Activated naive CD4-positive, alpha-beta T cell treated with anti-CD3 and anti-CD28 coated beads, Interleukin-2, amount 10 ng/mL, durations not matched to agents 7 days and 5 days (primary cell): Measurements from ENCODE around the gene NABP1.

Source experiments
- CTCF ChIA-PET: fragments of 350-600 bp; sonication (Branson Sonifier 250); formaldehyde crosslinking; loops from one replicate; lab custom pipeline; 2021; ENCODE audit warnings: antibody characterized with exemption; lab: Charles Lee
- DNase-seq: peaks from one replicate; pipeline ENCODE4 v3.0.0-alpha.2; 2020
- H3K27ac Mint-ChIP-seq: one replicate; pipeline ENCODE4 v1.8.0; 2021; ENCODE audit warnings: mild to moderate bottlenecking, moderate library complexity, mixed read lengths
- H3K27me3 Mint-ChIP-seq: one replicate; pipeline ENCODE4 v1.8.0; 2021; ENCODE audit warnings: mild to moderate bottlenecking, mixed read lengths
- H3K36me3 Mint-ChIP-seq: one replicate; pipeline ENCODE4 v1.8.0; 2021; ENCODE audit warnings: mixed read lengths
- H3K4me1 Mint-ChIP-seq: one replicate; pipeline ENCODE4 v1.8.0; 2021; ENCODE audit warnings: mixed read lengths
- H3K4me3 Mint-ChIP-seq: one replicate; pipeline ENCODE4 v1.8.0; 2021; ENCODE audit warnings: mild to moderate bottlenecking, moderate library complexity, mixed read lengths
- H3K9me3 Mint-ChIP-seq: one replicate; pipeline ENCODE4 v1.8.0; 2021; ENCODE audit warnings: mixed read lengths

NABP1 gene

GRCh38 chr2:191715471-191715870 is 37.5 kb downstream of the NABP1 start:
- Mint-ChIP-seq H3K4me1 (no peaks in the 10 kb centered on the region), H3K9me3 (no peaks in the 10 kb centered on the region), H3K36me3 (no peaks in the 10 kb centered on the region), H3K4me3 (no peak overlapping the region), H3K27me3 (peaks cover 7% of the 10 kb centered on the region), H3K27ac (no peak overlapping the region)
- CTCF ChIA-PET = interaction anchor here (0.8 to 1.4 kb wide), 3 partner anchors 25 to 447 kb away, joined by 3 to 5 read pairs (median 3); no protein-coding TSS in a partner anchor
- no peak for DNase-seq

- Mint-ChIP-seq H3K9me3 (no peaks in the 10 kb centered on the region), H3K4me3 (no peak overlapping the region), H3K27ac (no peak overlapping the region), H3K4me1 (no peaks in the 10 kb centered on the region), H3K27me3 (peaks cover 14% of the 10 kb centered on the region), H3K36me3 (no peaks in the 10 kb centered on the region)
- DNase-seq = no peak
- CTCF ChIA-PET = no interaction called here
These were observed 41.3 kb downstream of the NABP1 start for GRCh38 chr2:191719261-191719660.

GRCh38 chr2:191719938-191720337 is 42.0 kb downstream of the NABP1 start:
- H3K36me3 Mint-ChIP-seq = no peaks in the 10 kb centered on the region
- CTCF ChIA-PET = interaction anchor here (1.5 kb wide), 1 partner anchor 41 kb away, joined by 3 read pairs; no protein-coding TSS in a partner anchor
- no peak for DNase-seq
- no peak overlapping the region for H3K4me3 Mint-ChIP-seq
- no peaks in the 10 kb centered on the region for H3K9me3 Mint-ChIP-seq
- peaks cover 14% of the 10 kb centered on the region for H3K27me3 Mint-ChIP-seq
- no peaks in the 10 kb centered on the region for H3K4me1 Mint-ChIP-seq
- no peak overlapping the region for H3K27ac Mint-ChIP-seq

GRCh38 chr2:191721331-191721730 is 43.4 kb downstream of the NABP1 start:
- Mint-ChIP-seq H3K4me1 (no peaks in the 10 kb centered on the region), H3K27me3 (peaks cover 16% of the 10 kb centered on the region), H3K36me3 (no peaks in the 10 kb centered on the region), H3K4me3 (no peak overlapping the region), H3K27ac (no peak overlapping the region), H3K9me3 (no peaks in the 10 kb centered on the region)
- CTCF ChIA-PET = interaction anchor here (1.5 kb wide), 1 partner anchor 40 kb away, joined by 3 read pairs; no protein-coding TSS in a partner anchor
- no peak for DNase-seq

- no peaks in the 10 kb centered on the region for H3K36me3 Mint-ChIP-seq
- CTCF ChIA-PET = interaction anchor here (1.4 kb wide), 1 partner anchor 170 kb away, joined by 4 read pairs; no protein-coding TSS in a partner anchor
- peaks cover 19% of the 10 kb centered on the region for H3K27me3 Mint-ChIP-seq
- no peaks in the 10 kb centered on the region for H3K9me3 Mint-ChIP-seq
- DNase-seq = no peak
- H3K4me3 Mint-ChIP-seq = no peak overlapping the region
- no peaks in the 10 kb centered on the region for H3K4me1 Mint-ChIP-seq
- no peak overlapping the region for H3K27ac Mint-ChIP-seq
These were observed 46.1 kb downstream of the NABP1 start for GRCh38 chr2:191724015-191724414.

- no peaks in the 10 kb centered on the region for H3K4me1 Mint-ChIP-seq
These were observed 51.1 kb downstream of the NABP1 start for GRCh38 chr2:191728750-191729624.

GRCh38 chr2:191730263-191730662 is 52.3 kb downstream of the NABP1 start:
- Mint-ChIP-seq H3K4me1 (no peaks in the 10 kb centered on the region), H3K27ac (no peak overlapping the region), H3K27me3 (peaks cover 22% of the 10 kb centered on the region), H3K36me3 (no peaks in the 10 kb centered on the region), H3K4me3 (no peak overlapping the region), H3K9me3 (no peaks in the 10 kb centered on the region)
- no peak for DNase-seq
- CTCF ChIA-PET = no interaction called here

More at GRCh38 chr2:191728750-191729624, 51.1 kb downstream of the NABP1 start:
- H3K4me3 Mint-ChIP-seq = no peak overlapping the region
- H3K9me3 Mint-ChIP-seq = no peaks in the 10 kb centered on the region
- no peak overlapping the region for H3K27ac Mint-ChIP-seq
- H3K36me3 Mint-ChIP-seq = no peaks in the 10 kb centered on the region
- DNase-seq = no peak
- H3K27me3 Mint-ChIP-seq = peaks cover 13% of the 10 kb centered on the region
- CTCF ChIA-PET = interaction anchor here (1.5 kb wide), 1 partner anchor 11 kb away, joined by 5 read pairs; no protein-coding TSS in a partner anchor
